GM23338 (cell line): ENCODE data around the gene CETN2. TPM values are rescaled to one million over a fixed set of nuclear protein-coding genes. Genes with fewer than 3 reads are reported as not detected.

ENCODE experiments used
- ATAC-seq: fragments of 200-7000 bp; cut with Tn5 transposase; 3 replicates; pipeline ENCODE4 v1.9.1; 2020
- DNase-seq: peaks from one replicate; pipeline ENCODE4 v3.0.0-alpha.2; 2015; ENCODE audit warnings: low spot score
- H2AFZ ChIP-seq: fragments of 200-600 bp; sonication (generic); 2 replicates; pipeline ENCODE4 v1.8.0; 2016; ENCODE audit warnings: antibody characterized with exemption, mild to moderate bottlenecking, moderate library complexity
- H3F3A ChIP-seq: fragments of 200-600 bp; sonication (generic); replicated peaks from 2 replicates; pipeline ENCODE4 v1.8.0; 2017; ENCODE audit warnings: antibody characterized with exemption, mixed run types, low read depth
- H3K27ac ChIP-seq: fragments of 200-600 bp; sonication (generic); 2 replicates; pipeline ENCODE4 v1.6.1; 2016; ENCODE audit warnings: low read depth
- H3K27me3 ChIP-seq: fragments of 200-600 bp; sonication (generic); 2 replicates; pipeline ENCODE4 v1.8.0; 2016; ENCODE audit warnings: mild to moderate bottlenecking, mixed run types, moderate library complexity; ENCODE audit not compliant: insufficient read depth
- H3K36me3 ChIP-seq: fragments of 200-600 bp; sonication (generic); 2 replicates; pipeline ENCODE4 v1.8.0; 2016; ENCODE audit warnings: mild to moderate bottlenecking; ENCODE audit not compliant: insufficient read depth
- H3K4me1 ChIP-seq: fragments of 200-600 bp; sonication (generic); 2 replicates; pipeline ENCODE4 v1.8.0; 2016; ENCODE audit warnings: mild to moderate bottlenecking, moderate library complexity; ENCODE audit not compliant: insufficient read depth
- H3K4me2 ChIP-seq: fragments of 200-600 bp; sonication (generic); 2 replicates; pipeline ENCODE4 v1.7.1; 2017; ENCODE audit warnings: mixed run types
- H3K4me3 ChIP-seq: fragments of 200-600 bp; sonication (generic); 2 replicates; pipeline ENCODE4 v1.6.1; 2016; ENCODE audit warnings: mixed run types
- H3K79me2 ChIP-seq: fragments of 200-600 bp; sonication (generic); replicated peaks from 2 replicates; pipeline ENCODE4 v1.8.0; 2017; ENCODE audit warnings: mild to moderate bottlenecking; ENCODE audit not compliant: insufficient read depth
- H3K9me2 ChIP-seq: fragments of 200-600 bp; sonication (generic); 2 replicates; pipeline ENCODE4 v1.8.0; 2017; ENCODE audit not compliant: insufficient read depth
- H4K20me1 ChIP-seq: fragments of 200-600 bp; sonication (generic); replicated peaks from 2 replicates; pipeline ENCODE4 v1.8.0; 2017; ENCODE audit warnings: mild to moderate bottlenecking; ENCODE audit not compliant: insufficient read depth
- H3K27ac Mint-ChIP-seq: 2 replicates; pipeline ENCODE4 v1.8.0; 2020; ENCODE audit warnings: inconsistent platforms, mild to moderate bottlenecking, moderate library complexity, mixed read lengths
- H3K27me3 Mint-ChIP-seq: 3 replicates; pipeline ENCODE4 v1.8.0; 2022; ENCODE audit warnings: low read depth, mild to moderate bottlenecking, moderate library complexity, mixed read lengths, inconsistent platforms; ENCODE audit not compliant: insufficient read depth, poor library complexity
- H3K36me3 Mint-ChIP-seq: 3 replicates; pipeline ENCODE4 v1.8.0; 2021; ENCODE audit warnings: low read depth, mild to moderate bottlenecking, inconsistent platforms, moderate library complexity, mixed read lengths
- H3K4me1 Mint-ChIP-seq: 3 replicates; pipeline ENCODE4 v1.8.0; 2020; ENCODE audit warnings: mild to moderate bottlenecking, inconsistent platforms, mixed read lengths
- H3K4me3 Mint-ChIP-seq: 3 replicates; pipeline ENCODE4 v1.8.0; 2021; ENCODE audit warnings: moderate library complexity, mild to moderate bottlenecking, inconsistent platforms, mixed read lengths
- H3K9me3 Mint-ChIP-seq: 3 replicates; pipeline ENCODE4 v1.8.0; 2020; ENCODE audit warnings: moderate library complexity, mild to moderate bottlenecking, inconsistent platforms, mixed read lengths
- CREB1 ChIP-seq: fragments of 250-450 bp; sonication (Bioruptor Pico); IDR thresholded peaks from 2 replicates; pipeline ENCODE4 v1.5.0; 2020; ENCODE audit warnings: low read depth, mild to moderate bottlenecking, moderate library complexity
- CTCF ChIP-seq, 2 experiments: fragments of 200-600 bp in 1 of 2; sonication (generic) in 1 of 2; conservative IDR thresholded peaks; 2 replicates each; pipeline versions ENCODE4 v1.5.1 to v1.6.1; 2016 to 2017; ENCODE audit warnings: antibody characterized with exemption in 2 of 2, low read depth in 2 of 2, mild to moderate bottlenecking in 2 of 2, moderate library complexity in 1 of 2
- ETS1 ChIP-seq: IDR thresholded peaks from 2 replicates; pipeline ENCODE4 v1.6.1; 2016; ENCODE audit warnings: antibody characterized with exemption
- EZH2 ChIP-seq: fragments of 200-600 bp; sonication (generic); IDR thresholded peaks from one replicate; pipeline ENCODE4 v1.8.0; 2017; ENCODE audit warnings: antibody characterized with exemption, mild to moderate bottlenecking, low read depth; ENCODE audit not compliant: unreplicated experiment
- EZH2phosphoT487 ChIP-seq: fragments of 200-600 bp; sonication (generic); IDR thresholded peaks from one replicate; pipeline ENCODE4 v1.8.1; 2018; ENCODE audit warnings: antibody characterized with exemption; ENCODE audit not compliant: unreplicated experiment
- JUNB ChIP-seq: IDR thresholded peaks from one replicate; pipeline ENCODE4 v1.6.1; 2016; ENCODE audit warnings: antibody characterized with exemption; ENCODE audit not compliant: unreplicated experiment
- NANOG ChIP-seq: IDR thresholded peaks from 2 replicates; pipeline ENCODE4 v1.6.1; 2016; ENCODE audit warnings: antibody characterized with exemption, borderline replicate concordance
- POLR2AphosphoS5 ChIP-seq: IDR thresholded peaks from 2 replicates; pipeline ENCODE4 v1.6.1; 2016; ENCODE audit warnings: antibody characterized with exemption, low read depth
- REST ChIP-seq: IDR thresholded peaks from one replicate; pipeline ENCODE4 v1.6.1; 2018; ENCODE audit warnings: antibody characterized with exemption; ENCODE audit not compliant: unreplicated experiment
- STAT1 ChIP-seq: IDR thresholded peaks from one replicate; pipeline ENCODE4 v1.6.1; 2016; ENCODE audit warnings: antibody characterized with exemption; ENCODE audit not compliant: unreplicated experiment
- ZNF114 ChIP-seq: fragments of 250-450 bp; sonication (Bioruptor Pico); IDR thresholded peaks from 2 replicates; pipeline ENCODE4 v1.5.0; 2020; ENCODE audit warnings: mild to moderate bottlenecking, moderate library complexity
- ZNF331 ChIP-seq: fragments of 250-450 bp; sonication (Bioruptor Pico); IDR thresholded peaks from 2 replicates; pipeline ENCODE4 v1.5.0; 2020; ENCODE audit warnings: low read depth, mild to moderate bottlenecking, moderate library complexity
- ZNF462 ChIP-seq: fragments of 250-450 bp; sonication (Bioruptor Pico); IDR thresholded peaks from 2 replicates; pipeline ENCODE4 v1.5.0; 2020; ENCODE audit warnings: mild to moderate bottlenecking, moderate library complexity
- polyA plus RNA-seq: library from polyadenylated mRNA; unstranded; fragments of >200 nt; fragmentation: Nextera tagmentation; extraction: Ambion mirVana; gene quantifications from 2 replicates; pipeline ENCODE4 v1.2.1, GENCODE V29; 2016
- total RNA-seq: library from RNA; depleted of rRNA; stranded (reverse); fragments of >200 nt; shearing (Covaris generic); gene quantifications from 2 replicates; pipeline ENCODE4 v1.2.3, GENCODE V29; 2014

The CETN2 gene
- total and polyA plus RNA-seq, 2 experiments from 2014 or later, result 23.9 to 53.7 TPM

- H3K36me3 ChIP-seq, result no peaks in the 10 kb centered on the region
- H3K27me3 Mint-ChIP-seq, result peaks cover 5% of the 10 kb centered on the region
- ATAC-seq (no peak), DNase-seq (no peak)
- H3K4me1 ChIP-seq, result no peaks in the 10 kb centered on the region
- H3K36me3 Mint-ChIP-seq, result no peaks in the 10 kb centered on the region
- H3K27ac Mint-ChIP-seq, result no peak overlapping the region
- no peaks in the 10 kb centered on the region for H3K79me2 ChIP-seq
- no peaks in the 10 kb centered on the region for H3K9me2 ChIP-seq
- H3K9me3 Mint-ChIP-seq, result no peaks in the 10 kb centered on the region
- no peaks in the 10 kb centered on the region for H4K20me1 ChIP-seq
- H3K4me3 ChIP-seq, result no peak overlapping the region
- no peaks in the 10 kb centered on the region for H3F3A ChIP-seq
- no peak overlapping the region for H3K4me3 Mint-ChIP-seq
- H3K27ac ChIP-seq, result no peak overlapping the region
- H3K4me1 Mint-ChIP-seq, result no peaks in the 10 kb centered on the region
- no peak overlapping the region for H2AFZ ChIP-seq
- no peak overlapping the region for H3K4me2 ChIP-seq
- TF ChIP-seq STAT1, result no peak
- no peak for TF ChIP-seq ZNF331 (CRISPR knock-in tag)
- TF ChIP-seq POLR2AphosphoS5, result no peak
- no peak for TF ChIP-seq ETS1
- TF ChIP-seq EZH2, result no peak
- no peak for TF ChIP-seq ZNF114
- no peak for TF ChIP-seq CTCF (conservative IDR thresholded peaks at IDR 0.05; ENCODE audit: low read depth in 2 of 2)
- no peak for TF ChIP-seq JUNB
- no peak for TF ChIP-seq NANOG
- TF ChIP-seq REST, result no peak
- no peak for TF ChIP-seq CREB1
- TF ChIP-seq EZH2phosphoT487, result no peak
- no peak for TF ChIP-seq ZNF462 (CRISPR knock-in tag)
- no peaks in the 10 kb centered on the region for H3K27me3 ChIP-seq
Observed at GRCh38 chrX:152806035-152806434, 24.5 kb downstream of the CETN2 start.
